ENCODE measurements around the gene EPB41L4A.

DNA sequence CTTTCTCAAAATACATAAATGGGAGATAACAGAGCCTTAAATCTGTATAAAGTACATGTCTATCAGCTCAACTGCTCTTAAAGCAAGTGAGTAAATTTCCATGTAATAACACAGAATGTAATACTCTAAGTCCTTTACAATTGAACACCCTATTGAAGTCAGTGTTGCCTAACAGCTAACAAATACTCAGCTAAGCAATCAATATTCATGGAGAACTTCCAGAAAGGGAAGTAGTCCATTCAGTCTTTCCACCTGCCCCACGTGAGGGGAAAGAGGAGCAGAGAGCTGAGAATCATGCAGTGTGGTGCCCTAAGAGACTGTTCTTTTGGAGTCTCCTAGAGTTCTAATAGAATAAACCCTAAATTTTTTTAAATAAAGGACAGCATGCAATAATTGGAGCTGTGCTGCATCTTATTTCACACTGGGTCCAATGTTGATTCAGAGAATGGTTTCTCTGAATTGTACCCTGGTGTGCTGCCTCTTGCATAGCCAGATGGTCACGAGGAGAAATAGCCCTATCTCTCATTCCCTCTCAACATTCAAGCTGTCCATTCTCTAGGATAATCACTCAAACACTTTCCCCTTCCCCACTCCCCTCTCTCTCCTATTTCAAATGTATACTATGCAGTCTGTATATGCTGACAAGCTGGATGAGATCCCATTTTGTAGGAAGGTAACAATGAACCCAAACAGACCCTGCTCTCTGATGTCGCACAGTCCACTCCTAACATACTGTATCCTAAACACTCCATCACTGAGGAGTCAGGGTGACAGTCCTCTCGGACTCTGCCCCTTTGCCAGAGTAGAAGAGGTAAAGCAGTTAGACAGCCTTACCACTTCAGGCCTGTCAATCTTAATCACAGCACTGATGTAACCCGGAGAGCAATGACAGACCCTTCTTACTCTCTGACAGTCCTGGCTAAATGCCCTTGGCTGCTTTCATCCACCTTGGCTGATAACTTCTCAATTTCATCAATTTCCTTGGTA is 134.8 kb downstream of the EPB41L4A start:
- no peak for TF ChIP-seq CTCF (tag by site-specific recombination; IDR thresholded peaks at IDR 0.05)
- no peak for TF ChIP-seq ZBTB7A (tag by site-specific recombination; IDR thresholded peaks at IDR 0.05; ENCODE audit: low read depth)
- TF ChIP-seq ZFP3 (tag by site-specific recombination; IDR thresholded peaks at IDR 0.05; ENCODE audit: low read depth), result no peak
- no peak for TF ChIP-seq ZNF596 (tag by site-specific recombination; IDR thresholded peaks at IDR 0.05)
- no peak for TF ChIP-seq PRDM1 (tag by site-specific recombination; IDR thresholded peaks at IDR 0.05)
- no peak for TF ChIP-seq YY1 (tag by site-specific recombination; IDR thresholded peaks at IDR 0.05)
- TF ChIP-seq ZSCAN30 (tag by site-specific recombination; IDR thresholded peaks at IDR 0.05), result no peak
- no peak for TF ChIP-seq ZNF549 (tag by site-specific recombination; IDR thresholded peaks at IDR 0.05)
- no peak for TF ChIP-seq SP7 (tag by site-specific recombination; IDR thresholded peaks at IDR 0.05)
- no peak for TF ChIP-seq ZNF274 (IDR thresholded peaks at IDR 0.05; ENCODE audit: low read length)
- no peak for TF ChIP-seq ZNF274 (tag by site-specific recombination; IDR thresholded peaks at IDR 0.05; ENCODE audit: borderline replicate concordance)
- no peak for TF ChIP-seq SCRT2 (tag by site-specific recombination; IDR thresholded peaks at IDR 0.05)
- TF ChIP-seq, protein P1, sequence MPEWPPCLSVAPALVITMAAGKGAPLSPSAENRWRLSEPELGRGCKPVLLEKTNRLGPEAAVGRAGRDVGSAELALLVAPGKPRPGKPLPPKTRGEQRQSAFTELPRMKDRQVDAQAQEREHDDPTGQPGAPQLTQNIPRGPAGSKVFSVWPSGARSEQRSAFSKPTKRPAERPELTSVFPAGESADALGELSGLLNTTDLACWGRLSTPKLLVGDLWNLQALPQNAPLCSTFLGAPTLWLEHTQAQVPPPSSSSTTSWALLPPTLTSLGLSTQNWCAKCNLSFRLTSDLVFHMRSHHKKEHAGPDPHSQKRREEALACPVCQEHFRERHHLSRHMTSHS (tag by site-specific recombination; IDR thresholded peaks at IDR 0.05), result no peak
- TF ChIP-seq ZNF133 (tag by site-specific recombination; IDR thresholded peaks at IDR 0.05), result no peak
- TF ChIP-seq ZNF404 (tag by site-specific recombination; IDR thresholded peaks at IDR 0.05), result no peak

Data from HEK293 (cell line).